HG02981 (cell line): ENCODE measurements around the gene SUSD2.
"Not testable (repeated sequence)": the region's sequence is repeated elsewhere in the genome, so short reads cannot be mapped to it uniquely, and the experiment has no call there.

ENCODE experiments used
- ATAC-seq: cut with Tn5 transposase; IDR thresholded peaks from one replicate; pipeline ENCODE4 v1.9.1; 2021; ENCODE audit warnings: mild to moderate bottlenecking, moderate library complexity; ENCODE audit not compliant: unreplicated experiment

The SUSD2 gene

DNA sequence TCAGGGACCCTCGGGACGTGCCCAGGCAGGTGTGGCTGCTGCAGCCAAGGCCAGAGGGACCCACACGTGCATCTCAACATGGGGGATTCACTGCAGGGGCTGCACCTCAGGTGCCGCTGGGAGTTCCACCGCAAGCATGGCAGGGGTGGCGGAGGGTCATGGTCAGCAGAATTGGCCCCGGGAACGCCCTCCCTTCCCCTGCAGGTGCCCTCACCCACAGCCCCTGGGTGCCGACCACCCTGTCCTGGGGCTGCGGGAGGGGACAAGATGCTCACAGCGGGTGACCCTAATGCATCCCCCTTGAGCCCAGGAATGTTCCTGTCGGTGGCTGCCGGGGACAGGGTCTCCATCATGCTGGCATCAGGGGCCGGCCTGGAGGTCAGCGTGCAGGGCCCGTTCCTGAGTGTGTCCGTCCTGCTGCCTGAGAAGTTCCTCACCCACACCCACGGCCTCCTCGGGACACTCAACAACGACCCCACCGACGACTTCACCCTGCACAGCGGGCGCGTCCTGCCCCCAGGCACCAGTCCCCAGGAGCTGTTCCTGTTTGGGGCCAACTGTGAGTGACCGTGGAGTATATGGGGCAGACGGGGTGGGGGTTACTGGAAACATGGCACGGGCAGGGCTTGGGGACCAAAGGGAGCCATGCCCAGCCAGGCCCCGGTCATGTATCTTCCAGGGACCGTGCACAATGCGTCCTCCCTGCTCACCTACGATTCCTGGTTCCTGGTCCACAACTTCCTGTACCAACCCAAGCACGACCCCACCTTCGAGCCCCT lies 5.8 kb downstream of the SUSD2 start:
- ATAC-seq, result no peak

DNA sequence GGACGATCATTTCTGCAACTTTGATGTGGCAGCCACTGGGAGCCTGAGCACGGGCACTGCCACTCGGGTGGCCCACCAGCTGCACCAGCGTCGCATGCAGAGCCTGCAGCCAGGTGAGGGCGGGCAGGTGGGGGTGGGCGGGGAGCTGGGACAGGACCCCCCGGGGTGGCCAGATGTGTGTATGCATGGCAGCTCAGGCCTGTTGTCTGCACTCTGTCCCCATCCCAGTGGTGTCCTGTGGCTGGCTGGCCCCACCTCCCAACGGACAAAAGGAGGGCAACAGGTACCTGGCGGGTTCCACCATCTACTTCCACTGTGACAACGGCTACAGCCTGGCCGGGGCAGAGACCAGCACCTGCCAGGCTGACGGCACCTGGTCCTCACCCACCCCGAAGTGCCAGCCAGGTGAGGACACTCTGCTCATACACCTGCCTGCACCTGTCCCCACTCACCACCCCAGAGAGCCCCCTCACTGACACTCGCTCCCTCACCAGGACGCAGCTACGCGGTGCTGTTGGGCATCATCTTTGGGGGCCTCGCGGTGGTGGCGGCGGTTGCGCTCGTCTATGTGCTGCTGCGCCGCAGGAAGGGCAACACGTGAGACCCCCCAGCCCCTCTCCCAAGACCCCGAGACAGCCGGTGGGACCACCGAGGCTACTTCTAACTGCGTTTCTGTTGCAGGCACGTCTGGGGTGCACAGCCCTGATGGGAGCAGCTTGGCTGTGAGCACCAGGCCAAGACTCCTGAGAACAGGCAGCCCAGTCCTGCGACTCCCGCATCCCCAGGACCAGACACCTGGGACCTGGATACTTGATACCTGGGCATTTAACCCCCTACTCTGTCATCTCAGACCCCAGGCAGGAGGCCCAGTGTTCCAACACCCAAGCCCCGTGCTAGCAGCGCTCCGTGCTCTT lies 6.7 kb downstream of the SUSD2 start:
- no peak for ATAC-seq

DNA sequence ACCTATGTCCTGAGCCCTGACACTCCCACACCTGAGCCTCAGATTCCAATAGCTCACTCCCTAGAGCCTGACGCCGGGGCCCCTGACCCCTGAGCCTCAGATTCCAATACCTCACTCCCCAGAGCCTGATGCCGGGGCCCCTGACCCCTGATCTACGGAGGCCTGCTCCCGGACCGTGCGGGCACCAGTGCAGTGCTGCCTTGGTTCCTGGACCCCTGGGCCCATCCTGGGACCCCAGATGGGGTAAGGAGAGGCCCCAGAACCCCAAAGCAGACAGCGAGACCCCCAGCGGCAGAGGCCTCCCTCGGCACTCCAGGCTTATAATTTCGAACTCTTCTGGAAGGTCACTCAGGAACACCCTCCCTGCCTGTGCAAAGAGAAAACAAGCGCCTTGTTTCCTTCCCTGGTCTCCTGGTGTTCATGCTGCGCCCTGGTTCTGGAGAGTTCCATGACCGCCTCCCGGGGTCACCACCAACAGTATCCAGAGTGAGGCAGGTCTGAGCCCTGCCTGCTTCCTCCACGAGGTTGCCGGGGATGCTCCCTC lies 7.5 kb downstream of the SUSD2 start:
- no peak for ATAC-seq

- no peak for ATAC-seq
These were observed 8.2 kb downstream of the SUSD2 start for GRCh38 chr22:24189249-24190158.

DNA sequence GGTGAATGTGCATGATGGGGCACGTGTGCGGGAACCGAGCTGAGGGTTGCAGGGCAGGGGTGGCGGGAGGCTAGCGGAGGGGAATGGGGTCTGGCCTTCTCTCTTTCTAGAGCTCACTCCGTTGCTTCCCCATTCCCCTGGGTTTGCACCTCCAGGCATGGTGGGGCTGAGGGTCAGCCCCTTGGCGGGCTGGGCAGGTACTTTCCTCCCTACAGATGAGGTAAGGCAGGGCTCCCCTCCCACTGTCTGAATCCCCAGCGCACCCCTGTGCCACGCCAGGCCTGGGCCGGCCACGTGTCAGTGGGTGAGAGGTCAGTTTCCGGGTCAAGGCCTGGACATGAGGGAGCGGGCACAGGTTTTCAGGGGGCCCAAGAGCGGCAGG lies 8.9 kb downstream of the SUSD2 start:
- no peak for ATAC-seq

GRCh38 chr22:24190596-24191208 lies 9.4 kb downstream of the SUSD2 start:
- ATAC-seq, result no peak

DNA sequence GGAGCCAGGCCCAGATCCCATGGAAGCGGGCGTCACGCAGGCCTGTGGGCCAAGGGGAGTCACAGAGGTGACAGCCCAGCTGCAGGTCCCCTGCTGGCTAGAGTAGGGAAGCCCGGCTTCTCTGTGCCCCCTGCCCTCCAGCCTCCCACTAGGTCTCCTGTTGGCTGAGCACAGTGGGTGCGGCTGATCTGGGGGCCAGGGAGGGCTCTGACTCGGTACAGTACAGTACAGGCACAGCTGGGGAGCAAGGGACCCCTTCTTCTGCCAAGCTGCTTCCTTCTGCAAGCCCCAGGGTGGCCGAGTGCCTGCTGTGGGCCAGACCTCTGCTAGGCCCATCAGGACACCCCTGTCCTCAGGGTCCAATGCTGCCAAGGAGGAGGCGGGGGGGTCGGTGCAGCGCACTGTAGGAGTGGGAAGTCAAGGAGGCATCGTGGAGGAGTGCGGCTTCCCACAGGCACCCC lies 10.1 kb downstream of the SUSD2 start:
- no peak for ATAC-seq

DNA sequence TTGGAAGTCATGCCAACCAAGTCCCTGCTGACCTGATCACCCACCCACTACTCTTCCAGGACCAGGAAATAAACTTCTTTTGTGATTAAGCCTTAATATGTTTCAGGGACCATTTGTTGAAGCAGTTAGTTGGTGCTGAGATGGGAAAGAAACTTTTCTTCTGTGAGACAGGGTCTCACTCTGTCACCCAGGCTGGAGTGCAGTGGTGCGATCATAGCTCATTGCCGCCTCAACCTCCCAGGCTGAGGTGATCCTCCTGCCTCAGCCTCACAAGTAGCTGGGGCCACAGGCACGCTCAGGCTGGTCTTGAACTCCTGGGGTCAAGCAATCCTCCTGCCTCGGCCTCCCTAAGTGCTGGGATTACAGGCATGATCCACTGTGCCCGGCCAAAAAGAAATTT lies 10.6 kb downstream of the SUSD2 start:
- no peak for ATAC-seq

DNA sequence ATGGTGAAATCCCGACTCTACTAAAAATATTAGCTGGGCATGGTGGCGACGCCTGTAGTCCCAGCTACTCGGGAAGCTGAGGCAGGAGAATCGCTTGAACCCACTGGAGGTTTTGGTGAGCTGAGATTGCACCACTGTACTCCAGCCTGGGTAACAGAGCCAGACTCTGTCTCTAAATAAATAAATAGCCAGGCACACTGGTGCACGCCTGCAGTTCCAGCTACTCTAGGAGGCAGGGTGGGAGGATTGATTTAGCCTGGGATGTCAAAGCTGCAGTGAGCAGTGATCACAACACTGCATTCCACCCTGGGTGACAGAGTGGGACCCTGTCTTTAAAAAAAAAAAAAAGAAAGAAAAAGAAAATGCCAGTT lies 17.4 kb downstream of the SUSD2 start:
- ATAC-seq, result no peak

- ATAC-seq, result no peak
These were observed 19.4 kb downstream of the SUSD2 start for GRCh38 chr22:24200619-24201212.

DNA sequence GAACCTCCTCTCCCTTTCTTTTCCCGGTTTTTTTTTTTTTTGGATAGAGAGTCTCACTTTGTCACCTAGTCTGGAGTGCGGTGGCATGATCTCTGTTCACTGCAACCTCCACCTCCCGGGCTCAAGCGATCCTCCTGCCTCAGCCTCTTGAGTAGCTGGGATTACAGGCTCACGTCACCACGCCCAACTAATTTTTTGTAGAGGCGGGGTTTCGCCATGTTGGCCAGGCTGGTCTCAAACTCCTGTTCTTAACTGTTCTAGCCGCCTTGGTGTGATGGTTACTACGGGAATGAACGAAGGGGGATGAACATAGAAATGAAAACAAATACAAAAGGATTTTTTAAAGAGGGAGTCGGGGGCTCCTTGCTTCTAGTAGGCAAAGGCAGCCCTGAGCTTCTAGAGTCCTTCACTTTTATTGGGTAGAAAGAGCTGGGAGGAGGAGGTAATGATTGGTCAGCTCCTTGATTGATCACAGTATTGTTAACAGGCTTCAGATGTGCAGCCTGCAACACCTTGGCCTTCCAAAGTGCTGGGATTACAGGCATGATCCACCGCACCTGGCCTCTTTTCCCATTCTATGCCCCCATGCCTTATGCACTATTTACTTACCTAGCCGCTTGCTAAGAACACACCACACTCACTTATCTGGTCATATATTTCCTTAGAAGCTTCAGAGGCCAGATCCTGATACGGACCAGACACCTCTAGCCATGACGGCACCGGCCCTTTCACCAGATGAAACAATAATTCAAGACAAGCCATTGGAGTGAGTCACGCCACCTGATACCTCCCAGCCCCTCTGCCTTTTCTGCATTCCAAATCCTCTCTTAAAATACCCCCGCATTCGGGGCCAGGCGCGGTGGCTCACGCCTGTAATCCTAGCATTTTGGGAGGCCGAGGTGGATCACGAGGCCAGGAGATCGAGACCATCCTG lies 20.7 kb downstream of the SUSD2 start:
- no peak for ATAC-seq

DNA sequence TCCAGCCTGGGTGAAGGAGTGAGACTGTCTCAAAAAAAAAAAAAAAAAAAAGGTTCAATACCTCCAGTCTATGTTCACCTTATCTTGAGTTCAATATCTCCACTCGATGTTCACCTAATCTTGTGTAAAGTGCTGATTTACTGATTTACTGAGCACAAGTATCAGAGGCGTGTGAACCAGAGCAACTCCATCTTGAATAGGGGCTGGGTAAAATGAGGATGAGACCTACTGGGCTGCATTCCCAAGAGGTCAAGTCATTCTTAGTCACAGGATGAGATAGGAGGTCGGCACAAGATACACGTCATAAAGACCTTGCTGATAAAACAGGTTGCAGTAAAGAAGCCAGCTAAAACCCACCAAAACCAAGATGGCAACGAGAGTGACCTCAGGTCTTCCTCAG lies 22.6 kb downstream of the SUSD2 start:
- ATAC-seq, result not testable (repeated sequence)

GRCh38 chr22:24205438-24206195 lies 24.3 kb downstream of the SUSD2 start:
- ATAC-seq, result no peak

GRCh38 chr22:24206460-24207263 lies 25.4 kb downstream of the SUSD2 start:
- ATAC-seq, result not testable (repeated sequence)

DNA sequence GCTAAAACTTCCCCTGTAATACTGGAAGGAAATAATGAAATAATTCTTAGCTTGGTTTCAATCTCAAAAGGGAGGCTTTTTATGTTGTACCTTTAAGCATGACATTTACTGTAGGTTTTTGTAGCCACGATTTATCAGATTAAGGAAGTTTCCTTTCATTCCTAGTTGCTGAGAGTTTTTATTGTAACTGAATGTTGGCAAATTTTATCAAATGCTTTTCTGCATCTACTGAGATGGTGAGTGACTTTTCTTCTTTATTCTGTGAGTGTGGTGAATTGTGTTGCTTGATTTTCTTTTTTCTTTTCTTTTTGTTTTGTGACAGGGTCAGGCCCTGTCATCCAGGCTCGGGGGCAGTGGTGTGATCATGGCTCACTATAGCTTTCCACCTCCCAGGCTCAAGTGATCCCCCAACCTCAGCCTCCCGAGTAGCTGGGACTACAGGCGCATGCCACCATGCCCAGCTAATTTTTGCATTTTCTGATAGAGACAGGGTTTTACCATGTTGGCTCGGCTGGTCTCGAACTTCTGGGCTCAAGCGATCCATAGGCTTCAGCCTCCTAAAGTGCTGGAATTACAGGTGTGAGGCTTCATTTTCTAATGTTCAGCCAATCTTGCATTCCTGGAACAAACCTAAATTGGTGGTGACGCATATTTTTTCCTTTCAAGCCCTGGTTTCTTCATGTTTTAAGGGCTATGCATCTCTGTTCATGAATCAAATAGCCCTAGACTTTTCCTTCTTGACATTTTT lies 26.2 kb downstream of the SUSD2 start:
- no peak for ATAC-seq

- ATAC-seq, result no peak
These were observed 26.9 kb downstream of the SUSD2 start for GRCh38 chr22:24208012-24208749.
